NCI-H345 (cell line): ENCODE data around the gene TRAF3IP3.
"Not testable (repeated sequence)": the region's sequence is repeated elsewhere in the genome, so short reads cannot be mapped to it uniquely, and the experiment has no call there.

Experiments used
- DNase-seq: peaks from one replicate; lab custom pipeline; 2025; lab: John Stamatoyannopoulos, UW

TRAF3IP3 gene

GRCh38 chr1:209769171-209769904 is 13.5 kb downstream of the TRAF3IP3 start:
- DNase-seq = no peak

- no peak for DNase-seq
These were observed 14.1 kb downstream of the TRAF3IP3 start for GRCh38 chr1:209769971-209770370.

GRCh38 chr1:209770636-209771415 is 15.0 kb downstream of the TRAF3IP3 start:
- DNase-seq = no peak

- no peak for DNase-seq
These were observed 16.3 kb downstream of the TRAF3IP3 start for GRCh38 chr1:209772126-209772525.

- no peak for DNase-seq
These were observed 18.7 kb downstream of the TRAF3IP3 start for GRCh38 chr1:209774592-209774991.

- DNase-seq = no peak
These were observed 19.8 kb downstream of the TRAF3IP3 start for GRCh38 chr1:209775678-209776077.

GRCh38 chr1:209777587-209777986 is 21.7 kb downstream of the TRAF3IP3 start:
- DNase-seq = no peak

- no peak for DNase-seq
These were observed 22.2 kb downstream of the TRAF3IP3 start for GRCh38 chr1:209778102-209778501.

- DNase-seq = no peak
These were observed 24.4 kb downstream of the TRAF3IP3 start for GRCh38 chr1:209780268-209780667.

- no peak for DNase-seq
These were observed 27.5 kb downstream of the TRAF3IP3 start for GRCh38 chr1:209783386-209783785.

GRCh38 chr1:209784265-209785169 is 28.7 kb downstream of the TRAF3IP3 start, which contains the start of gene C1orf74:
C1orf74 (minus strand) TSS chr1:209784559; CDS start chr1:209783634, 925 bp downstream.
- DNase-seq = peak; percentile 99

GRCh38 chr1:209785592-209785991 is 29.7 kb downstream of the TRAF3IP3 start:
- no peak for DNase-seq

GRCh38 chr1:209786146-209786545 is 30.3 kb downstream of the TRAF3IP3 start:
- DNase-seq = no peak

- DNase-seq = no peak
These were observed 31.7 kb downstream of the TRAF3IP3 start for GRCh38 chr1:209787551-209787950.

- no peak for DNase-seq
These were observed 33.4 kb downstream of the TRAF3IP3 start for GRCh38 chr1:209789245-209789644.

- no peak for DNase-seq
These were observed 34.7 kb downstream of the TRAF3IP3 start for GRCh38 chr1:209790286-209791193.

- DNase-seq = no peak
These were observed 36.1 kb downstream of the TRAF3IP3 start for GRCh38 chr1:209791920-209792319.

- not testable (repeated sequence) for DNase-seq
These were observed 37.9 kb downstream of the TRAF3IP3 start for GRCh38 chr1:209793711-209794110.

- no peak for DNase-seq
These were observed 42.3 kb downstream of the TRAF3IP3 start for GRCh38 chr1:209797978-209798639.

- DNase-seq = no peak
These were observed 45.4 kb downstream of the TRAF3IP3 start for GRCh38 chr1:209800984-209801834.
